A673 (cell line): ENCODE results near the gene TMEM270. TPM values are rescaled to one million over a fixed set of nuclear protein-coding genes. Genes with fewer than 3 reads are reported as not detected.
"Not testable (repeated sequence)": the region's sequence is repeated elsewhere in the genome, so short reads cannot be mapped to it uniquely, and the experiment has no call there.

Source experiments
- BruUV-seq: library from RNA; stranded (reverse); fragments of 400-500 nt; replicated peaks from 2 replicates; lab custom pipeline; 2021; lab: Mats Ljungman, UMichigan
- CTCF ChIA-PET: fragments of 300-600 bp; sonication (Branson Sonifier 250); formaldehyde crosslinking; loops from one replicate; lab custom pipeline; 2022; ENCODE audit warnings: antibody characterized with exemption; lab: Charles Lee
- POLR2A ChIA-PET: fragments of 300-600 bp; sonication (Branson Sonifier 250); formaldehyde crosslinking; loops from one replicate; lab custom pipeline; 2022; ENCODE audit warnings: antibody characterized with exemption; ENCODE audit not compliant: low non-redundant PET; lab: Charles Lee
- DNase-seq: peaks from one replicate; pipeline ENCODE4 v3.0.0-alpha.2; 2015; ENCODE audit warnings: low spot score
- H3K27ac ChIP-seq: fragments of 200-600 bp; sonication (generic); 2 replicates; pipeline ENCODE4 v1.5.1; 2016; ENCODE audit warnings: mixed run types, low read depth, mild to moderate bottlenecking, mixed read lengths, antibody characterized with exemption, low read length; ENCODE audit not compliant: poor library complexity, severe bottlenecking
- H3K27me3 ChIP-seq: fragments of 200-600 bp; sonication (generic); replicated peaks from 2 replicates; pipeline ENCODE4 v1.6.1; 2017; ENCODE audit warnings: mixed run types, low read depth, mild to moderate bottlenecking, mixed read lengths, antibody characterized with exemption, low read length; ENCODE audit not compliant: insufficient read depth, poor library complexity
- H3K36me3 ChIP-seq: fragments of 200-600 bp; sonication (generic); 2 replicates; pipeline ENCODE4 v1.6.1; 2016; ENCODE audit warnings: mixed run types, mild to moderate bottlenecking, mixed read lengths, antibody characterized with exemption, low read length; ENCODE audit not compliant: insufficient read depth, poor library complexity, severe bottlenecking
- H3K4me1 ChIP-seq: fragments of 200-600 bp; sonication (generic); 2 replicates; pipeline ENCODE4 v1.6.1; 2017; ENCODE audit warnings: mixed run types, mild to moderate bottlenecking, mixed read lengths, antibody characterized with exemption, low read length; ENCODE audit not compliant: insufficient read depth, poor library complexity, severe bottlenecking
- H3K4me3 ChIP-seq: fragments of 200-600 bp; sonication (generic); 2 replicates; pipeline ENCODE4 v1.5.1; 2016; ENCODE audit warnings: low read depth, mixed run types, mild to moderate bottlenecking, mixed read lengths, low read length; ENCODE audit not compliant: poor library complexity, severe bottlenecking
- H3K9me3 ChIP-seq: fragments of 200-600 bp; sonication (generic); 2 replicates; pipeline ENCODE4 v1.6.1; 2016; ENCODE audit warnings: mixed run types, low read depth, mild to moderate bottlenecking, mixed read lengths, antibody characterized with exemption, low read length; ENCODE audit not compliant: poor library complexity, severe bottlenecking
- EZH2 ChIP-seq: fragments of 200-600 bp; sonication (generic); IDR thresholded peaks from 2 replicates; pipeline ENCODE4 v1.6.1; 2017; ENCODE audit warnings: borderline replicate concordance, low read depth, mild to moderate bottlenecking, mixed read lengths, antibody characterized with exemption, low read length; ENCODE audit not compliant: poor library complexity, severe bottlenecking
- intact Hi-C: fragments of 100-400 bp; cut with micrococcal nuclease; formaldehyde crosslinking; loops from one replicate; pipeline ENCODE4 v1.10.0; 2022; ENCODE audit not compliant: unreplicated experiment
- total RNA-seq: library from RNA; stranded (reverse); gene quantifications from 2 replicates; pipeline ENCODE4 v1.2.3, GENCODE V29; 2021
- TF ChIP-seq, protein P1 (sequence below): fragments of 300-800, 200-600 bp; sonication (generic); conservative IDR thresholded peaks from 2 replicates; pipeline ENCODE4 v1.5.1; 2017; ENCODE audit warnings: low read depth, mild to moderate bottlenecking, antibody characterized with exemption, low read length, moderate library complexity, mixed read lengths

Gene TMEM270
- total RNA-seq, 1 experiment from 2014 or later = not detected

DNA sequence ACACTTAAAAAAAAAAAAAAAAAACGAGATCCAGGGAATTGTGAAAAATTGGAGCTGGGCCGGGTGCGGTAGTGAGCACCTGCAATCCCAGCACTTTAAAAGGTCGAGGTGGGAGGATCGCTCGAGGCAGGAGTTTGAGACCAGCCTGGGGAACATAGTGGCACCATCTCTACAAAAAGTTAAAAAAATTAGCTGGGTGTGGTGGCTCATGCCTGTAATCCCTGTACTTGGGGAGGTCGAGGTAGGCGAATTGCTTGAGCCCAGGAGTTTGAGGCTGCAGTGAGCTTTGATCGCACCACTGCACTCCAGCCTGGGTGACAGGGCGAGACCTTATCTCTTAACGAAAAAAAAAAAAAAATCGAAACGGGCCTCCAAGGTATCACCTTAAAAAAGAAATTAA, 28.2 kb upstream of the TMEM270 start:
- ChIA-PET POLR2A (no interaction called here), CTCF (no interaction called here)
- H3K27me3 ChIP-seq = no peaks in the 10 kb centered on the region
- H3K4me3 ChIP-seq = no peak overlapping the region
- BruUV-seq = no TSS peak
- TF ChIP-seq, protein P1, sequence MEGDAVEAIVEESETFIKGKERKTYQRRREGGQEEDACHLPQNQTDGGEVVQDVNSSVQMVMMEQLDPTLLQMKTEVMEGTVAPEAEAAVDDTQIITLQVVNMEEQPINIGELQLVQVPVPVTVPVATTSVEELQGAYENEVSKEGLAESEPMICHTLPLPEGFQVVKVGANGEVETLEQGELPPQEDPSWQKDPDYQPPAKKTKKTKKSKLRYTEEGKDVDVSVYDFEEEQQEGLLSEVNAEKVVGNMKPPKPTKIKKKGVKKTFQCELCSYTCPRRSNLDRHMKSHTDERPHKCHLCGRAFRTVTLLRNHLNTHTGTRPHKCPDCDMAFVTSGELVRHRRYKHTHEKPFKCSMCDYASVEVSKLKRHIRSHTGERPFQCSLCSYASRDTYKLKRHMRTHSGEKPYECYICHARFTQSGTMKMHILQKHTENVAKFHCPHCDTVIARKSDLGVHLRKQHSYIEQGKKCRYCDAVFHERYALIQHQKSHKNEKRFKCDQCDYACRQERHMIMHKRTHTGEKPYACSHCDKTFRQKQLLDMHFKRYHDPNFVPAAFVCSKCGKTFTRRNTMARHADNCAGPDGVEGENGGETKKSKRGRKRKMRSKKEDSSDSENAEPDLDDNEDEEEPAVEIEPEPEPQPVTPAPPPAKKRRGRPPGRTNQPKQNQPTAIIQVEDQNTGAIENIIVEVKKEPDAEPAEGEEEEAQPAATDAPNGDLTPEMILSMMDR = no peak
- TF ChIP-seq EZH2 = no peak
- H3K27ac ChIP-seq = no peak overlapping the region
- H3K9me3 ChIP-seq = no peaks in the 10 kb centered on the region
- no peak for DNase-seq
- H3K4me1 ChIP-seq = no peaks in the 10 kb centered on the region
- H3K36me3 ChIP-seq = no peaks in the 10 kb centered on the region
- intact Hi-C loops = no loop called here

DNA sequence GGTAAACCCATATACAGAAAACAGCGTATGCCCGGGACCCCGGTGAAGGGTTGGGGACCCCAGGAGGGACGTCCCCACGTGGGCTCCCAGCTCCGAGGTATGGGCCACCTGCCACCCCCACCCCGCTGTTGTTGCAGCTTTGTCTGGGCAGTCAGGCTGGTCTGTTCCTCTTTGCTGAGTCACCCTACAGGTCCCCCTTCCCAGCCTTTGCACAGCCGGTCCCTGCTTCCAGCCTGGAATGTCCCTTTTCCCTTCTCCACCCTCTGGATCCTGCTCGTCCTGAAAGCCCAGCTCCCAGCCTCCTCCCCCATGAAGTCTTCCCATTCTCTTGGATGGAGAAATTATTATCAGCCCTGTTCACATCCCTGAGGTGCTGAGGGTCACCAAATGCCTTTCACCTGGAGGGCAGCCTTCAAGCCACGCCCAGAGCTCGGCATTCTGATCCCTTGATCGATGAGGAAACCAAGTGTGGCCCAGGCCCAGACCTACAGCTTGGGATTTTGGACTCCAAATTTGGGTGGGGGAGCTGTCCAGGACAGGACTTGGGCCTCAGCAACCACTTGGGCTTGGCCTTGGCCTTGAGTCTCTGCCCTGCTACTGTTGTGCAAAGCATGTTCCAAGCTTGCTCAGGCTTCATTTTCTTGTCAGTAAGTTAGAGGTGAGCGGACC, 27.6 kb upstream of the TMEM270 start:
- DNase-seq = no peak
- Histone ChIP-seq H3K36me3 (no peaks in the 10 kb centered on the region), H3K9me3 (no peaks in the 10 kb centered on the region), H3K27ac (no peak overlapping the region), H3K4me1 (no peaks in the 10 kb centered on the region), H3K27me3 (no peaks in the 10 kb centered on the region), H3K4me3 (no peak overlapping the region)
- BruUV-seq = no TSS peak
- POLR2A ChIA-PET = no interaction called here
- intact Hi-C loops = no loop called here
- CTCF ChIA-PET = no interaction called here
- TF ChIP-seq, protein P1 = no peak
- TF ChIP-seq EZH2 = no peak

DNA sequence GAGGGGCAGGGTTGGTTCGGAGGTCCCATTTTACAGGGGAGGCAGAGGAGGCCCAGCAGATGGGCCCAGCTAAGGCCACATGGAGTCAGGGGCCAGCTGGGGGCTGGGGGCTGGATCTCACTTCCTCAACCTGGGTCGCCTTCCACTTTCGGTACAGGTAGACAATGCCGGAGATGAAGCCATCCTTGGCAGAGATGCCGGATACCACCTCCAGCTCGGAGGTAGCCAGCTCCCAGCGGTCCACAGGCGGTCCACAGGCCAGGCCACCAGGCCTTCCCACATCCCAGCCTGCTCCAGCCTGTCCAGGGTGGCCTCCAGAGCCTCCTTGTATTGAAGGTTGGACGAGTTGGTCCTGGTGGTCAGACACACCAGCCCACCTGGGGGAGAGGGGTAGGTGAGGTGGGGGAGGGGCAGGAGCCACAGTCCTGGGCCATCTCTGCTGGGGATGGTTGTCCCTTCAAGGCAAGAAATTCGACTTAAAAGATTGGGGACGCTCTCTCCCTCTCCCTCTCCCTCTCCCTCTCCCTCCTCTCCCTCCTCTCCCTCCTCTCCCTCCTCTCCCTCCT, 26.2 kb upstream of the TMEM270 start:
- TF ChIP-seq, protein P1 = no peak
- no peak for TF ChIP-seq EZH2
- H3K4me3 ChIP-seq = no peak overlapping the region
- no peaks in the 10 kb centered on the region for H3K4me1 ChIP-seq
- H3K9me3 ChIP-seq = no peaks in the 10 kb centered on the region
- ChIA-PET POLR2A (no interaction called here), CTCF (no interaction called here)
- intact Hi-C loops = no loop called here
- no TSS peak for BruUV-seq
- no peaks in the 10 kb centered on the region for H3K27me3 ChIP-seq
- no peak overlapping the region for H3K27ac ChIP-seq
- no peaks in the 10 kb centered on the region for H3K36me3 ChIP-seq
- DNase-seq = no peak

DNA sequence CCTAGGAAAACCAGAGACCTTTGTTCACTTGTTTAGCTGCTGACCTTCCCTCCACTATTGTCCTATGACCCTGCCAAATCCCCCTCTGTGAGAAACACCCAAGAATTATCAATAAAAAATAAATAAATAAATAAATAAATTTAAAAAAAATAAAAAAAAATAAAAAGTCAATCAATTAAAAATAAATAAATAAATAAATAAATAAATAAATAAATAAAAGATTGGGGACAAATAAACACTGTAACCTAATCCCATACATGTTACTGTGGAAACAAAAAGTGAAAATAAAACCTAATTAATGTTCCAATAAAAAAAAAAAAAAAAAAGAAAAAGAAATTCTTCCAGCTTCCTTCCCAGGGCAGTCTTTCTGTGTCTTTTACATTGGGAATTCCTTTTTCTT, 23.8 kb upstream of the TMEM270 start:
- POLR2A ChIA-PET, CTCF ChIA-PET, H3K4me1 ChIP-seq, DNase-seq, BruUV-seq, intact Hi-C loops, H3K36me3 ChIP-seq, H3K27ac ChIP-seq, H3K9me3 ChIP-seq, H3K27me3 ChIP-seq, H3K4me3 ChIP-seq: not testable (repeated sequence)
